OCI-LY7 (cell line): ENCODE results near the gene TMEM135.

Source experiments
- EZH2phosphoT487 ChIP-seq: fragments of 200-600 bp; sonication (generic); IDR thresholded peaks from 2 replicates; pipeline ENCODE4 v1.6.1; 2018; ENCODE audit warnings: low read depth, borderline replicate concordance, mild to moderate bottlenecking, mixed run types, antibody characterized with exemption, low read length, moderate library complexity, mixed read lengths
- TF ChIP-seq, protein P1 (sequence below): fragments of 200-600 bp; sonication (generic); conservative IDR thresholded peaks from 2 replicates; pipeline ENCODE4 v1.5.1; 2014; ENCODE audit warnings: mild to moderate bottlenecking, antibody characterized with exemption, low read length, moderate library complexity, mixed read lengths

DNA sequence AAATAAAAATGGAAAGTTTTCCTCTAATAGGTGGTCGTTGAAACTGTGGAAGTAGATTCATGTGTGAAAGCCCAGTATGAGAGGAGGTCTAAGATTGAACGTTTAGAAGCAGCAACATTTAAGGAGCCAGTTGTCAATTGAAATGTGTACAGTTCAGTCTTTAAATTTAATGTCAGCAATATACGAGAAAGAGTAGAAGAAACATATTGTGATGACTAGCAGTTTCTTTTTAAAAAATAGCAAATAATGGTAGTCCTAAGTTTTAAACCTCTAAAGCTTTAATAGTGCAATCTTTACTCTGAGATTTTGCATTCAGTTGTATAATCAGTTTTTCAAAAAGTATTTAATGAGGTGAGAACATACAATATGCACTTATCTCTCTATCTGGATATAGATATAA, 44.9 kb downstream of the TMEM135 start:
- TF ChIP-seq, protein P1, sequence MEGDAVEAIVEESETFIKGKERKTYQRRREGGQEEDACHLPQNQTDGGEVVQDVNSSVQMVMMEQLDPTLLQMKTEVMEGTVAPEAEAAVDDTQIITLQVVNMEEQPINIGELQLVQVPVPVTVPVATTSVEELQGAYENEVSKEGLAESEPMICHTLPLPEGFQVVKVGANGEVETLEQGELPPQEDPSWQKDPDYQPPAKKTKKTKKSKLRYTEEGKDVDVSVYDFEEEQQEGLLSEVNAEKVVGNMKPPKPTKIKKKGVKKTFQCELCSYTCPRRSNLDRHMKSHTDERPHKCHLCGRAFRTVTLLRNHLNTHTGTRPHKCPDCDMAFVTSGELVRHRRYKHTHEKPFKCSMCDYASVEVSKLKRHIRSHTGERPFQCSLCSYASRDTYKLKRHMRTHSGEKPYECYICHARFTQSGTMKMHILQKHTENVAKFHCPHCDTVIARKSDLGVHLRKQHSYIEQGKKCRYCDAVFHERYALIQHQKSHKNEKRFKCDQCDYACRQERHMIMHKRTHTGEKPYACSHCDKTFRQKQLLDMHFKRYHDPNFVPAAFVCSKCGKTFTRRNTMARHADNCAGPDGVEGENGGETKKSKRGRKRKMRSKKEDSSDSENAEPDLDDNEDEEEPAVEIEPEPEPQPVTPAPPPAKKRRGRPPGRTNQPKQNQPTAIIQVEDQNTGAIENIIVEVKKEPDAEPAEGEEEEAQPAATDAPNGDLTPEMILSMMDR: no peak
- TF ChIP-seq EZH2phosphoT487: no peak
